GM21367 (cell line): ENCODE data around the gene KLHL29.
"Not testable (repeated sequence)": the region's sequence is repeated elsewhere in the genome, so short reads cannot be mapped to it uniquely, and the experiment has no call there.

ENCODE experiments used
- ATAC-seq: cut with Tn5 transposase; IDR thresholded peaks from one replicate; pipeline ENCODE4 v1.9.1; 2021; ENCODE audit not compliant: unreplicated experiment

KLHL29 gene

GRCh38 chr2:23384551-23385343 lies at the start of gene KLHL29:
TSS of gene KLHL29 (plus strand) at chr2:23385179. CDS start at chr2:23562197, 177,018 bp downstream.
- ATAC-seq, result peak; percentile 47

DNA sequence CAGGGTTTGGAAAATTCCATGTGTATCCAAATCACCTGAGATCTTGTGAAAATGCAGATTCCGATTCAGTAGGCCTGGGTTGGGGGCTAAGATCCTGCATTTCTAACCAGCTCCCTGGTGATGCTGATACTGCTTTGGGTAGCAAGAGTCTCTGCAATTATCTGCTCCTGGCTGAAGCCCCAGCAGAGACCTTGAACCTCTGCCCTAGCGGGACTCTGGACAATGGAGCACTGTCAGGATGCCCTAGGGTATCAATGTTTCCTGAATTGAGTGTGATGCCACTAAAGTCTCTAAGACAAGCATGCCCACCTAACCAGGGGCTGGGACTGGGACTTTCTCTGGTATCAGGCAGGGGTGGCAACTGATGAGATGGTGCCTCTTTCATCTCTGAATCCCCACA lies 49.4 kb upstream of the KLHL29 start:
- ATAC-seq, result no peak

GRCh38 chr2:23342075-23342474 lies 42.9 kb upstream of the KLHL29 start:
- no peak for ATAC-seq

GRCh38 chr2:23346029-23346428 lies 39.0 kb upstream of the KLHL29 start:
- ATAC-seq, result no peak

DNA sequence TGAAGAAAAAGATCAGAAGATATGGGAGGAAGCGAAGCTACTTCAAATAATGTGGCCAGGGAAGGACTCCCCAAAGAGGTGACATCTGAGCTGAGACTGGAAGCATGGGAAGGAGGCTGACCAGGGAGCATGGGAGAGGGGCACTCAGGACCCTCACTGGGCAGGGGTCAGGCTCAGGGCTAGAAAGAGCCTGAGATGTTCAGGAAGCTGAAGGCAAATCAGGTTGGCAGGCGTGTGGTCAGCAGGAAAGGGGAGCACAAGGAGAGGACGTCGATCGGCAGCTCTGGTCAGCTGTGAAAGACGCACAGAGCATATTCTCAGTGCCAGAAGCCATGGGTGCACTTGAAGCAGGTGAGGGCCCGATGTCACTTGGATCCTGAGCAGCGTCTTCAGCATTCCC lies 38.2 kb upstream of the KLHL29 start:
- ATAC-seq, result no peak

- ATAC-seq, result no peak
Measured at GRCh38 chr2:23347471-23348092, 37.4 kb upstream of the KLHL29 start.

DNA sequence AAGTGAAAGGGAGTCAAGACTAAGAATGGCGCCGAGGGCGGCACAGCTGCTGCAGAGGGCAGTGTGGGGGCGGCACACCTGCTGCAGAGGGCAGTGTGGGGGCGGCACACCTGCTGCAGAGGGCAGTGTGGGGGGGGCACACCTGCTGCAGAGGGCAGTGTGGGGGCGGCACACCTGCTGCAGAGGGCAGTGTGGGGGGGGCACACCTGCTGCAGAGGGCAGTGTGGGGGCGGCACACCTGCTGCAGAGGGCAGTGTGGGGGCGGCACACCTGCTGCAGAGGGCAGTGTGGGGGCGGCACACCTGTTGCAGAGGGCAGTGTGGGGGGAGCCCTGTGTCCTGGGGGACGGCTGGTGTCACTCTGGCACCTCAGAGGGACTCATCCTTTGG lies 36.9 kb upstream of the KLHL29 start:
- ATAC-seq, result not testable (repeated sequence)

- no peak for ATAC-seq
Measured at GRCh38 chr2:23349508-23349907, 35.5 kb upstream of the KLHL29 start.

DNA sequence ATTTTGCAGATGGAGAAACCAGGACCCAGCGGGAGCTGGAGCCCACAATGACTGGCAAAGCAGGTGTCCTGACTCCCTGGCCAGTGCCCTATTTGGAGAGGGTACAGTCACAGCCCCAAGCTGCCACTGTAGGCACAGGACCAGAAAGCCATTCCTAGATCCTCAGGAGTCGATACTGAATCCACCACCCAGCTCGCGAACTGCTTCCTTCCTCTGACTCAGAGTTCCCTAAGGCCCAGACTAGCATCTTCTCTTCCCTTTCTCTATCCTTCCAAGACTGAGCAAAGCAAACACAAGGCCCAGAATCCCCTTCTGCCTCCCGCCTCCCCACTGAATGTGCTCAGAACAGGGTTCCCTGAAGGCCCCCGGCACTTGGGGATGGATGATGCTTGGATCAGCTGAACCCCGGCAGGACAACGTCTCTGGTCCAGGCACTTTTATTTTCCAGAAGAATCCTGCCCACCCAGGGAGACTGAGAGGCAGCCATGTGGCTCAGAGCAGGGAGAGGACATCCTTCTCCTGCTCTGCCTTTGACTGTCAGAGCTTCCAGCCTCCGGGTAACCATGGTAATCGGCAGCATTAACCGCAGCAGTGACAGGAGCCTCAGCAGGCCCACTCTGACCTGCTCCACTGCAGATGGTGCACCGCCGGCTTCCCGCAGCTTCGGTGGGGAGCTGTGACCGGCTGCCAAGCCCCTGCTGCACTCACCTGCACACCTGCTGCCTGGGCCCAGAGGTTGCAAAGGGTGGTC lies 34.8 kb upstream of the KLHL29 start:
- ATAC-seq, result no peak

DNA sequence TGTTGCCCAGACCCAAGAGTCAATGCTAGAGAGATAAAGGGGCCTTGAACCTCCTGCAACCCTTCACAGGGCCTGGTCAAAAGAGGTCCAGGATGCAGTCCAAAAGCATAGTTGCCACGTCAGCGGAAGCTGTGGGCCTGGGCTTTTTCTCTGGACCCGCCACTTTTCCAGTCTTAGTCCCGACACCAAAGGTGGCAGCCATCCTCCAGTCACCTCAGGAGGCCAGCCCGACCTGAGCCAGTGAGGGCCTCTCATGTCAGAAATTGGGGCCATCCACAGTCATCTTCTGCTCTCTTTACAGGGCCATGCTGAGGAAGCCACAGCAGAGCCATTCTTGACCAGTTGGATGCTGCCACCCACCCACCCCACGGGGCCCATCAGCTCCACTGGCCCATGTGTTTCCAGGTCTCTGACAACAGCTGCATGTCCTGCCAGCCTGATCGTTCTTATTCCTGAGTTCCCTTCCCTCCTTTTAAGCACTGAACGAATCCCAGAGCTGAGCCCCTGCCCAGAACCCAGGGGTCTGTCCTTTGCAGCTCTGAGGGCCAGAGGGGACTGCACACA lies 34.1 kb upstream of the KLHL29 start:
- no peak for ATAC-seq

GRCh38 chr2:23351388-23352141 lies 33.4 kb upstream of the KLHL29 start:
- peak; percentile 85 for ATAC-seq

DNA sequence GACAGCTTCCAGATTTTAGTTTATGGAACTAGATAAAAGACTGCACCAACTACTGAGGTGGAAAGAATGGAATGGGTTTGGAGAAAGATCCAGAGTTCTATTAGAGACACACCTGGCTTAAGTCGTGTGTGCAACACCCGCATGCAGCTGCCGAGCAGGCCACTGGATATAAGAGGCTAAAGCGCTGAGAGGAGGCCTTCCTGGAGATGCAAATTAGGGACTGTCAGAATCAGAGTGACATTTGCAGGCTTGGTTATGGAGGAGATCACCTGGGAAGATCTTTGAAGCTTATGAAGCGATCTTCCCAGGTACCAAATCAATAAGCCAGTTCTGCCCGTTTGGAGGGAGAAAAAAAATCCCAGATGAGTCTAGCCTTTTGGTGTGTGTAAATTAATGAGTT lies 30.4 kb upstream of the KLHL29 start:
- ATAC-seq, result peak; percentile 75

GRCh38 chr2:23355001-23355400 lies 30.0 kb upstream of the KLHL29 start:
- no peak for ATAC-seq

GRCh38 chr2:23356711-23357110 lies 28.3 kb upstream of the KLHL29 start:
- ATAC-seq, result no peak

DNA sequence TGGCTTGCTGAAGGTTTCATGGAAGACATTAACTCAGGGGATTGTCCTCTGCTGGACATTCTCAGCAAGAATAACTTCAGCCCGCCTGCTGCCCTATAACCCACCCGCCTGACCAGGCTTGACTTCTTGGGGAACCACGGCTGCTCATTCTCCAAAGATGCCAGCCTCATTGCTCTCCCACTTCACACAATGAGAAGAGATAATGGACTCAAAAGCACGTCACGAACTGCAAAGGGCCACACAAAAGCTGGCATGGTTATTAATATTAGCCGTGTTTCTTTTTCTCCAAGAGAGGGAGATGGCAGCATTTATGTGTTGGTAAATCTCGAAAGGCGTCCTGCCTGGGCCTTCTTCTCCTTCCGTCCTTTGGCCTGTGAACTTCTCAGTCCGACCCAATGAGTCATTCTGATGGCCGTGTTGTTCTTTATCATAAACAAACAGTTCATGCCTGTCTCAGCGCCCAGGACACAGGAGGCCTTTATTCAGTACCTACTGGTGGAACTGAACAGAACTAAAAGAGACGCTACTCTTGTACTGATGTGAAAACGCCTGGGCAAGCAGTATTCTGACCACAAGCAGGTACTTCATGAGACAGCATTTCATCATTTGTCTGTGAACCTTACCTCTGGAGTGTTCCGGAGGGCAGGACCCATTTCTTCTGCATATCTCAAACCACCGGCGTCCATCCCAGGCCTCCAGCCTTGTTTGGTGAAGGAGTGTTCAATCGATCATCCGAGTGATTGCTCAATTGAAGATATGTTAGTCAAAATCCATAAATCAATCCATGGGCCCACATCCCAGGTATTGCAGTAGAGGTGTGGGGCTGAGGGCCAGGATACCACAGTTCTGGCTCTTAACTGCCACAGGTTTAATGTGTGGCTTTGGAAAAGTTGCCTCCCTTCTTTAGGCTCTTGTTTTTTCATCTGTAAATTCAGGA lies 25.1 kb upstream of the KLHL29 start:
- no peak for ATAC-seq

DNA sequence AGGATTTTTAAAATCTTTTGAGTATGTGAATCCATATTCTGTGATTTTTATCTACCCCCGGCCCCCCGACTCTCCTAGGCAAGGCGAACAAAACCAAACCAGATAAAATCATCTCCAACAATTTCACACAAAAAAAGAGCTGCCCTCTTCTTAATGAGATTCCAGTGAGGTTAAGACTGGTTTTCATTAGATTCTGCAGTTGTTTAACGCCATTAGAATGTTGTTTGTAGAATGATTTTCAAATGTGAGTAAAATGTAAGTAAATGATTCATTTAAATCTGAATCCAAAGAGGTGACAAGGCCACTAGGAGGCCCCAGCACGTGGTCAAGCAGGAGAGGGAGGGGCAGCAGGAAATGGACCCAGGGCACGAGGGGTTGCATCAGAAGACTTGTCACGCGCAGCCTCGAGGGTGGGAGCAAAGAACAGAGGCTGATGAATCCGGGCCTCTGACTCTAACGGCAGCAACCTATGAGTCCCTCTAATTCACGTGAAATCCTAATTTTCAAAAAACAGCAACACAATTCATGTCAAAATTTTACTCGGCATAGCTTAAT lies 24.3 kb upstream of the KLHL29 start:
- no peak for ATAC-seq

GRCh38 chr2:23361152-23361551 lies 23.8 kb upstream of the KLHL29 start:
- ATAC-seq, result no peak

GRCh38 chr2:23363268-23363667 lies 21.7 kb upstream of the KLHL29 start:
- no peak for ATAC-seq

DNA sequence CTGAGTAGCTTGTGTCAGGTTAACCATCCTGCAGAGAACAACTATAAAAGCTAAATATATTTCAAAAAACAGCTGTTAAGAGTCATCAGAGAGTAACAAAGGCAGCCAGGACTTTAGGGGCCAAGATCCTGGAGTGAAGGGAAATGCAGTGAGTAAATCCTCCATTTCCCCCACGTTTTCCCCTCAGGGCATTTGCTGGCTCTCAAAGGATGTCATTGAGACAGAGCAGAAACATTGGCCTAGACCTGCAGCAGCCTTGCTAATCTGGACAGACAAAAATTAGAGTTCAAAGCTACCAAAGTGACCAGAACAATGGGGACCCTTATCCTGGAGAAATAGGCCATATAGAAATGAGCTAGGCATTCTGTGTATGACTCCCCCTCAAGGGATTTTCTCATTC lies 21.1 kb upstream of the KLHL29 start:
- no peak for ATAC-seq
